ENCODE results near the gene ZBTB38. TPM values are rescaled to one million over a fixed set of nuclear protein-coding genes. Genes with fewer than 3 reads are reported as not detected.

The ZBTB38 gene
- total and polyA plus RNA-seq, 2 of the 13 experiments (the other 11 are each of a cell fraction or from before 2014, with no cell fraction given): 26.8 to 51.7 TPM

DNA sequence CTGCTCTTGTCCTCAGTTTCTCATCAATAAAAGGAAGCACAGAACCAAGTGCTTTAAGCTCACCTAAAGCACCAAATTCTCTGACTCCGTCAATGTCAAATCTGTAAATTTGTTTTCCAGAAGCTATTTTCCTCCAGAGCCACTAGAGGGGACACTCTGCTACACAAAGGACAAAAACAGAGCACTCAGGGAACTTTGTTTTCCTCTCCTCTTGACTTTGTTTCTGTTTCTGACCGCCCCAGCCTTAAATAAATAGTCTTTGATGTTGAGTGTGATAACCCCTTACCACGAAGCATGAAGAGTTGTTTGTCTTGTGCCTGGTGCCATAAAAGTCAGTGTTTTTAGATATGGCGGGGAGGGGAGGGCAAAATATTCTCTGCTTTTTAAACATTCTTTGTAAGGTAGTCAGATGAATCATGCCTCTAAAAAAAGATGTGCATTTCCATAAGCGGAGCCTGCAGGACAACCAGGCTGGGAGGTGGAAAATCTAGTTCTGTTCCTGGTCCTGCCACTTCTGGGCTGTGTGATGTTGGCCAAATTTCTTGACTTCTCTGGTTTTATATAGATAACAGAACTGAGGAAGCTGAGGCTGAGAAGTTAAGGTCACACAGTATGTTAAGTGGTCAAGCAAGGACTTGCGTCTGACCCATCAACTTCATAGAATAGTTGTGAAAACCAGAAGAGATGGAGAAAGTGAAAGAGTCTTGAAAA lies 7.3 kb upstream of the ZBTB38 start (continued):
- TF ChIP-seq ZNF512 (CRISPR knock-in tag; IDR thresholded peaks at IDR 0.05): no peak
- TF ChIP-seq RARA (CRISPR knock-in tag; IDR thresholded peaks at IDR 0.05): peak; percentile 86
- no peak for TF ChIP-seq MZF1 (CRISPR knock-in tag; IDR thresholded peaks at IDR 0.05; ENCODE audit: borderline replicate concordance)
- no peak for TF ChIP-seq RBAK (CRISPR knock-in tag; IDR thresholded peaks at IDR 0.05)
- no peak for TF ChIP-seq IKZF1 (IDR thresholded peaks at IDR 0.05)
- no peak for TF ChIP-seq PHF20 (CRISPR knock-in tag; IDR thresholded peaks at IDR 0.05)
- TF ChIP-seq TFE3 (CRISPR knock-in tag; IDR thresholded peaks at IDR 0.05): peak; percentile 64; the same call in 1 of the 2 replicates
- TF ChIP-seq AGO1 (IDR thresholded peaks at IDR 0.05; ENCODE audit: low read depth, low read length, poor library complexity, severe bottlenecking): no peak
- 0 out of 2 replicates have a peak, but pooled peaks have one; percentile 32 for TF ChIP-seq IRF2 (CRISPR knock-in tag; IDR thresholded peaks at IDR 0.05)
- TF ChIP-seq ZNF639 (CRISPR knock-in tag; conservative IDR thresholded peaks at IDR 0.05): no peak
- TF ChIP-seq, protein P1, sequence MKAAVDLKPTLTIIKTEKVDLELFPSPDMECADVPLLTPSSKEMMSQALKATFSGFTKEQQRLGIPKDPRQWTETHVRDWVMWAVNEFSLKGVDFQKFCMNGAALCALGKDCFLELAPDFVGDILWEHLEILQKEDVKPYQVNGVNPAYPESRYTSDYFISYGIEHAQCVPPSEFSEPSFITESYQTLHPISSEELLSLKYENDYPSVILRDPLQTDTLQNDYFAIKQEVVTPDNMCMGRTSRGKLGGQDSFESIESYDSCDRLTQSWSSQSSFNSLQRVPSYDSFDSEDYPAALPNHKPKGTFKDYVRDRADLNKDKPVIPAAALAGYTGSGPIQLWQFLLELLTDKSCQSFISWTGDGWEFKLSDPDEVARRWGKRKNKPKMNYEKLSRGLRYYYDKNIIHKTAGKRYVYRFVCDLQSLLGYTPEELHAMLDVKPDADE (CRISPR knock-in tag; IDR thresholded peaks at IDR 0.05): no peak
- TF ChIP-seq ARNTL (CRISPR knock-in tag; IDR thresholded peaks at IDR 0.05): no peak
- peak; percentile 35; the same call in 1 of the 2 replicates for TF ChIP-seq ZNF143 (CRISPR knock-in tag; IDR thresholded peaks at IDR 0.05)
- no peak for TF ChIP-seq ZNF263 (CRISPR knock-in tag; IDR thresholded peaks at IDR 0.05)
- TF ChIP-seq, protein P2, sequence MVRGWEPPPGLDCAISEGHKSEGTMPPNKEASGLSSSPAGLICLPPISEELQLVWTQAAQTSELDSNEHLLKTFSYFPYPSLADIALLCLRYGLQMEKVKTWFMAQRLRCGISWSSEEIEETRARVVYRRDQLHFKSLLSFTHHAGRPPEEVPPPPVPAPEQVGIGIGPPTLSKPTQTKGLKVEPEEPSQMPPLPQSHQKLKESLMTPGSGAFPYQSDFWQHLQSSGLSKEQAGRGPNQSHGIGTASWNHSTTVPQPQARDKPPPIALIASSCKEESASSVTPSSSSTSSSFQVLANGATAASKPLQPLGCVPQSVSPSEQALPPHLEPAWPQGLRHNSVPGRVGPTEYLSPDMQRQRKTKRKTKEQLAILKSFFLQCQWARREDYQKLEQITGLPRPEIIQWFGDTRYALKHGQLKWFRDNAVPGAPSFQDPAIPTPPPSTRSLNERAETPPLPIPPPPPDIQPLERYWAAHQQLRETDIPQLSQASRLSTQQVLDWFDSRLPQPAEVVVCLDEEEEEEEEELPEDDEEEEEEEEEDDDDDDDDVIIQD (CRISPR knock-in tag; IDR thresholded peaks at IDR 0.05; ENCODE audit: low read depth): peak; percentile 82
- TF ChIP-seq MAFK (conservative IDR thresholded peaks at IDR 0.05 in 1 of 2, IDR thresholded peaks at IDR 0.05 in 1 of 2; ENCODE audit: low read length in 2 of 2): no peak
- peak; percentile 31; the same call in 1 of the 2 replicates for TF ChIP-seq UBTF (CRISPR knock-in tag; IDR thresholded peaks at IDR 0.05)
- TF ChIP-seq RFXAP (CRISPR knock-in tag; IDR thresholded peaks at IDR 0.05; ENCODE audit: borderline replicate concordance): peak; percentile 56; the same call in 1 of the 2 replicates

Measured in HepG2 (cell line).